ENCODE data around the gene TEC. TPM values are rescaled to one million over a fixed set of nuclear protein-coding genes. Genes with fewer than 3 reads are reported as not detected.
"Not testable (repeated sequence)": the region's sequence is repeated elsewhere in the genome, so short reads cannot be mapped to it uniquely, and the experiment has no call there.

Gene TEC
- total RNA-seq, 2 donors from 2014 or later: 4.5 to 12.8 TPM

DNA sequence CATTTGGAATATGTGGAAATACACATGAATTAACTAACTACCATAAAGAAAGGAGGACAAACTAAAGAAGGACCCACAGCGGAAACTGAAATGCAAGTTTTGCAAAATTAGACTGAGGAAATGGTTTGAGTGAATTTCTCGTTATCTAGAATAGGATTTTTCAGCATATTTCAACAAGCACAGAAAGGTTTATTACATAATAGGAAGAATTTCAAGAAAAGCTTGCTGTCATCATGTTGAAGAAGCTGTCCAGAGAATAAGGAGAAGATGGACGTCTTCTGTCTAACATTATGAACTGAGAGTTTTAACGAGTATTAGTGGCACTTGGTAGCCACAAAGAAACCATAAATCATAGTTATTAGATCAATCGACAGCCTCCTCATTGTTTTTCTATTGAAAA is 45.0 kb downstream of the TEC start:
- Histone ChIP-seq H3K27ac (no peak overlapping the region), H3K4me3 (no peak overlapping the region), H3K9me3 (no peaks in the 10 kb centered on the region), H3K4me1 (ENCODE audit: control insufficient read depth in 1 of 2, low read depth in 2 of 2) (no peaks in the 10 kb centered on the region), H3K27me3 (replicated peaks; ENCODE audit: insufficient read depth) (no peaks in the 10 kb centered on the region), H3K36me3 (no peaks in the 10 kb centered on the region)
- no peak for ATAC-seq (ENCODE audit: insufficient number of reproducible peaks, low FRiP score, low read depth)
- TF ChIP-seq, protein P1, sequence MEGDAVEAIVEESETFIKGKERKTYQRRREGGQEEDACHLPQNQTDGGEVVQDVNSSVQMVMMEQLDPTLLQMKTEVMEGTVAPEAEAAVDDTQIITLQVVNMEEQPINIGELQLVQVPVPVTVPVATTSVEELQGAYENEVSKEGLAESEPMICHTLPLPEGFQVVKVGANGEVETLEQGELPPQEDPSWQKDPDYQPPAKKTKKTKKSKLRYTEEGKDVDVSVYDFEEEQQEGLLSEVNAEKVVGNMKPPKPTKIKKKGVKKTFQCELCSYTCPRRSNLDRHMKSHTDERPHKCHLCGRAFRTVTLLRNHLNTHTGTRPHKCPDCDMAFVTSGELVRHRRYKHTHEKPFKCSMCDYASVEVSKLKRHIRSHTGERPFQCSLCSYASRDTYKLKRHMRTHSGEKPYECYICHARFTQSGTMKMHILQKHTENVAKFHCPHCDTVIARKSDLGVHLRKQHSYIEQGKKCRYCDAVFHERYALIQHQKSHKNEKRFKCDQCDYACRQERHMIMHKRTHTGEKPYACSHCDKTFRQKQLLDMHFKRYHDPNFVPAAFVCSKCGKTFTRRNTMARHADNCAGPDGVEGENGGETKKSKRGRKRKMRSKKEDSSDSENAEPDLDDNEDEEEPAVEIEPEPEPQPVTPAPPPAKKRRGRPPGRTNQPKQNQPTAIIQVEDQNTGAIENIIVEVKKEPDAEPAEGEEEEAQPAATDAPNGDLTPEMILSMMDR (IDR thresholded peaks at IDR 0.05): no peak
- no peak for DNase-seq (ENCODE audit: low spot score)

DNA sequence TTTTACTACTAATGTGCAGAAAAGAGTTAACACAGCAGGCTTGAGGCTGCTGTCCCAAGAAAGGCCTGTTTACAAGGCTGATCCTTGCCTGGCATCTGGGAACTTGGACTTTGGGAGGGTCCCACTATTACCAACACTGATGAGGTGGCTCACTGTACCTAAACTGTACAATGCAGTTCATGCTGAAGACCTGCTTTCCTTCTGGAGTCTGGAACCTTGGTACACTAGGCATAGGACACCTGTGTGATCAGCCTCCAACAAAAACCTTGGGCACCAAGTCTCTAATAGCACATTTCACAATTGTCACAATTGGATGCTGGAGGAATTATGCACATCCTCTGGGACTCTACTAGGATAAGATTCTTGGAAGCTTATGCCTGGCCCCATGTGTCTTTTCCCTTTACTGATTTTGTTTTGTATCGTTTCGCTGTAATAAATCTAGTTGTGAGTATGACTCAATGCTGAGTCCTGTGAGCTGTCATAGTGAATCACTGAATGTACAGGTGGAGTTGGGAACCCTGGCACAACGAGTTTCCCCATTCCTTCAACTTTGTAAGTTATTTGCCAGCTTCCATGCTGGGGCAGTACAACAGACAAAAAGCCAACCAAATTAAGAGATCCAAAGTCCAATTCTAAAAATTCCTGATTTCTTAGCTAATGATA is 45.9 kb downstream of the TEC start:
- ATAC-seq (ENCODE audit: insufficient number of reproducible peaks, low FRiP score, low read depth): no peak
- Histone ChIP-seq H3K36me3 (no peaks in the 10 kb centered on the region), H3K9me3 (no peaks in the 10 kb centered on the region), H3K27me3 (replicated peaks; ENCODE audit: insufficient read depth) (no peaks in the 10 kb centered on the region), H3K27ac (no peak overlapping the region), H3K4me1 (ENCODE audit: control insufficient read depth in 1 of 2, low read depth in 2 of 2) (no peaks in the 10 kb centered on the region), H3K4me3 (no peak overlapping the region)
- TF ChIP-seq, protein P1 (IDR thresholded peaks at IDR 0.05): no peak
- DNase-seq (ENCODE audit: low spot score): no peak

DNA sequence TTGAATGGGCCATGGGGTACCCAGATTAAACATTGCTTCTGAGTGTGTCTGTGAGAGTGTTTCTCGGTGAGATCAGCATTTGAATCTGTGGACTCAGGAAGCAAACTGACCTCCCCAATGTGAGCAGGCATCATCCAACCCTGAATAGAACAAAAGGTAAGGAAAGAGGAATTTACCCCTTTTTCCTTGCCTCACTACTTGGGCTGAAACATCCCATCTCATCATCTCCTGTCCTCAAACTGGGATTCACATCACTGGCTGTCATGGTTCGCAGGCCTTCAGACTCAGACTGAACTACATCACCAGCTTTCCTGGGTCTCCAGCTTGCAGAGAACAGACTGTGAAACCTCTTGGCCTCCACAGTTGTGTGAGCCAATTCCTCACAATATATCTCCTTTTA is 47.1 kb downstream of the TEC start:
- no peak overlapping the region for H3K27ac ChIP-seq
- H3K4me1 ChIP-seq (ENCODE audit: control insufficient read depth in 1 of 2, low read depth in 2 of 2): no peaks in the 10 kb centered on the region
- H3K9me3 ChIP-seq: no peaks in the 10 kb centered on the region
- no peaks in the 10 kb centered on the region for H3K36me3 ChIP-seq
- TF ChIP-seq, protein P1 (IDR thresholded peaks at IDR 0.05): no peak
- H3K27me3 ChIP-seq (replicated peaks; ENCODE audit: insufficient read depth): no peaks in the 10 kb centered on the region
- DNase-seq (ENCODE audit: low spot score) (no peak), ATAC-seq (ENCODE audit: insufficient number of reproducible peaks, low FRiP score, low read depth) (no peak)
- no peak overlapping the region for H3K4me3 ChIP-seq

DNA sequence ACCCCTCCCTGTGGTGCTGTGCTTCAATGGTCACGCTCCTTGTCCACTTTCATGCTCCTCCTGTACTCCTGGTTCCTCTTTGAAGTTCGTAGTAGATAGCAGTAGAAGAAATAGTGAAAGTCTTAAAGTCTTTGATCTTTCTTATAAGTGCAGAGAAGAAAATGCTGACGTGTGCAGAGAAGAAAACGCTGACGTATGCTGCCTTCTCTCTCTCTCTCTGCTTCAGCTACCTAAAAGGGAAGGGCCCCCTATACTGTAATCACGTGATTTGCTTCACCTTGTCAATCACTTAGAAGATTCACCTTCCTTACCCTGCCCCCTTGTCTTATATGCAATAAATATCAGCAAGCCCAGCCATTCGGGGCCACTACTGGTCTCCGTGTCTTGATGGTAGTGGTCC is 50.2 kb downstream of the TEC start:
- H3K4me3 ChIP-seq; H3K27me3 ChIP-seq (replicated peaks; ENCODE audit: insufficient read depth); DNase-seq (ENCODE audit: low spot score); H3K36me3 ChIP-seq; H3K4me1 ChIP-seq (ENCODE audit: control insufficient read depth in 1 of 2, low read depth in 2 of 2); H3K27ac ChIP-seq; ATAC-seq (ENCODE audit: insufficient number of reproducible peaks, low FRiP score, low read depth); H3K9me3 ChIP-seq: not testable (repeated sequence)

DNA sequence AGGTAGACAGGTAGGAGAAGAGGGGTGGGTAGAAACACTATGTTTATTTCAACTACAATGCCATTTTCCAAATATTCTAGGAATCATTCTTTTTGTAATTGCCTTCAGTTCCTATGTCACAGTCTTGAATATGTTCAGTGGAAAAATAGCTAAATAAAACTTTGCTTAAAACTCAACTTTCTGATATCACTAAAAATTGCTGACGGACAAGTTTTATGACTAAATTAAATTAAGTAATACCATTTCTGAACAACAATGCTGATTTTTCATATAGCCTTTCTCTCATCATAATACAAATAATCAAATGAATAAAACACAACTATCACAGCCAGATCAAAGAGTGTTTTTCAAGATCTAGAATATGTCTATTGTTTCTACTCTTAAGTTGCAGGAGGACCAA is 53.1 kb downstream of the TEC start:
- no peak for ATAC-seq (ENCODE audit: insufficient number of reproducible peaks, low FRiP score, low read depth)

More for the DNA sequence above, 53.1 kb downstream of the TEC start:
- H3K4me1 ChIP-seq (ENCODE audit: control insufficient read depth in 1 of 2, low read depth in 2 of 2): no peaks in the 10 kb centered on the region
- H3K36me3 ChIP-seq: no peaks in the 10 kb centered on the region
- no peak overlapping the region for H3K27ac ChIP-seq
- H3K9me3 ChIP-seq: no peaks in the 10 kb centered on the region
- TF ChIP-seq, protein P1 (IDR thresholded peaks at IDR 0.05): no peak
- H3K4me3 ChIP-seq: no peak overlapping the region
- no peaks in the 10 kb centered on the region for H3K27me3 ChIP-seq (replicated peaks; ENCODE audit: insufficient read depth)
- DNase-seq (ENCODE audit: low spot score): no peak

Measured in thoracic aorta (tissue), 2 donors.